CD4-positive, alpha-beta memory T cell (primary cell): ENCODE measurements around the gene SIGLEC5. TPM values are rescaled to one million over a fixed set of nuclear protein-coding genes. Genes with fewer than 3 reads are reported as not detected.

Source experiments
- CTCF ChIA-PET: fragments of 350-600 bp; sonication (Branson Sonifier 250); formaldehyde crosslinking; loops from one replicate; lab custom pipeline; 2021; ENCODE audit warnings: inconsistent platforms; ENCODE audit not compliant: partially characterized antibody; lab: Charles Lee
- POLR2A ChIA-PET: fragments of 350-600 bp; sonication (Branson Sonifier 250); formaldehyde crosslinking; loops from one replicate; lab custom pipeline; 2021; ENCODE audit not compliant: partially characterized antibody; lab: Charles Lee
- DNase-seq, 5 donors: peaks; one replicate each; pipeline versions ENCODE4 v3.0.0 to v3.0.0-alpha.2; 2020 to 2022; ENCODE audit warnings: mixed read lengths in 1 of 5
- H3K27ac ChIP-seq: one replicate; pipeline ENCODE4 v1.7.0; 2013; ENCODE audit warnings: low read depth, low read length
- H3K27me3 ChIP-seq: 2 replicates; pipeline ENCODE4 v1.7.0; 2013; ENCODE audit warnings: mild to moderate bottlenecking, low read length, moderate library complexity; ENCODE audit not compliant: insufficient read depth
- H3K36me3 ChIP-seq: 2 replicates; pipeline ENCODE4 v1.7.0; 2013; ENCODE audit warnings: mild to moderate bottlenecking, low read length, moderate library complexity; ENCODE audit not compliant: insufficient read depth
- H3K4me1 ChIP-seq: 2 replicates; pipeline ENCODE4 v1.7.0; 2013; ENCODE audit warnings: mild to moderate bottlenecking, low read length, moderate library complexity; ENCODE audit not compliant: insufficient read depth
- H3K4me3 ChIP-seq, 2 donors: one replicate each; pipeline ENCODE4 v1.7.0; 2013; ENCODE audit warnings: low read length in 2 of 2, mild to moderate bottlenecking in 1 of 2
- H3K9me3 ChIP-seq, 2 donors: one replicate each; pipeline ENCODE4 v1.7.0; 2013; ENCODE audit warnings: low read length in 2 of 2, control low read depth in 1 of 2; ENCODE audit not compliant: control insufficient read depth in 1 of 2
- H3K27ac Mint-ChIP-seq, 7 donors: one replicate each; pipeline ENCODE4 v1.8.0; 2020 to 2021; ENCODE audit warnings: mixed read lengths in 7 of 7, mild to moderate bottlenecking in 6 of 7, inconsistent platforms in 3 of 7, moderate library complexity in 3 of 7
- H3K27me3 Mint-ChIP-seq, 2 donors: one replicate each; pipeline ENCODE4 v1.8.0; 2020 to 2021; ENCODE audit warnings: mixed read lengths in 2 of 2
- H3K36me3 Mint-ChIP-seq, 2 donors: one replicate each; pipeline ENCODE4 v1.8.0; 2020 to 2021; ENCODE audit warnings: mixed read lengths in 2 of 2, inconsistent platforms in 1 of 2, mild to moderate bottlenecking in 1 of 2
- H3K4me1 Mint-ChIP-seq, 4 donors: one replicate each; pipeline ENCODE4 v1.8.0; 2020 to 2021; ENCODE audit warnings: mixed read lengths in 4 of 4, mild to moderate bottlenecking in 1 of 4
- H3K4me3 Mint-ChIP-seq, 8 donors: one replicate each; pipeline ENCODE4 v1.8.0; 2020 to 2021; ENCODE audit warnings: mixed read lengths in 8 of 8, mild to moderate bottlenecking in 7 of 8, moderate library complexity in 6 of 8, inconsistent platforms in 3 of 8
- H3K9me3 Mint-ChIP-seq, 8 donors: one replicate each; pipeline ENCODE4 v1.8.0; 2020 to 2021; ENCODE audit warnings: mixed read lengths in 8 of 8, mild to moderate bottlenecking in 5 of 8, inconsistent platforms in 3 of 8, moderate library complexity in 1 of 8
- intact Hi-C: fragments of 100-400 bp; cut with micrococcal nuclease; formaldehyde crosslinking; loops from one replicate; pipeline ENCODE4 v1.15.1; 2023
- polyA plus RNA-seq, 2 donors: library from polyadenylated mRNA; unstranded; fragments of 300-500 nt; fragmentation: Illumina TruSeq; gene quantifications; one replicate each; pipeline ENCODE4 v1.2.3, GENCODE V29; 2021
- total RNA-seq, 2 experiments: library from RNA; stranded (reverse); gene quantifications; one replicate each; pipeline ENCODE4 v1.2.3, GENCODE V29; 2021

Gene SIGLEC5
- total and polyA plus RNA-seq, 4 experiments from 2014 or later: not detected

DNA sequence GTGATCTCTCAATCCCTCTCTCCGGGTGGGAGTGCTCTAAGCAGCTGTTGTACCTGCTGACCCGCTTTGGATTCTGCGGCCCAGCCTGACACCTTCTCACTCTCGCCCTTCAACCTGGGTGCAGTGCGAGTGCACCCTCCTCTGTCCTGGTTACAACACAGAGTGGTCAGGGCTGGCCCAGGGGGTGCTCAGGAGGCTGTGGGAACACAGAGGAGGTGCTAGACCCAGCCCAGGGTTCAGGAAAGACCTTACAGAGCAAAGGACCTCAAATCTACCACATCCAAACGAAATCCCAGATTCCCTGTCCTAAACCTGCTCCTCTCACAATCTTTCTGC lies 35.5 kb downstream of the SIGLEC5 start:
- Mint-ChIP-seq H3K27ac (peak overlapping the region in 6 of 7 donors; percentile 33 to 94 (median 92)), H3K36me3 (peaks cover 4 to 7% of the 10 kb centered on the region in 2 donors), H3K4me1 (peaks cover 16 to 25% (median 22%) of the 10 kb centered on the region in 4 donors), H3K9me3 (peaks cover 0 to 14% (median 4%) of the 10 kb centered on the region in 8 donors), H3K27me3 (peaks cover 2 to 14% of the 10 kb centered on the region in 2 donors), H3K4me3 (peak overlapping the region; percentile 85 to 100 (median 96))
- intact Hi-C loops: loop anchor here (1.0 kb wide), 3 partner anchors 23 to 486 kb away; partner anchors contain the start of genes CTU1 and ZNF175
- no peaks in the 10 kb centered on the region for H3K27me3 ChIP-seq
- CTCF ChIA-PET: no interaction called here
- POLR2A ChIA-PET: interaction anchor here (1.0 to 2.3 kb wide), 2 partner anchors 16 to 24 kb away, joined by 3 to 7 read pairs; partner anchors contain the start of gene ZNF175
- H3K4me1 ChIP-seq: peaks cover 16% of the 10 kb centered on the region
- no peaks in the 10 kb centered on the region for H3K9me3 ChIP-seq
- H3K27ac ChIP-seq: peak overlapping the region; percentile 58
- peak overlapping the region; percentile 91 to 93 for H3K4me3 ChIP-seq
- no peak for DNase-seq
- no peaks in the 10 kb centered on the region for H3K36me3 ChIP-seq

DNA sequence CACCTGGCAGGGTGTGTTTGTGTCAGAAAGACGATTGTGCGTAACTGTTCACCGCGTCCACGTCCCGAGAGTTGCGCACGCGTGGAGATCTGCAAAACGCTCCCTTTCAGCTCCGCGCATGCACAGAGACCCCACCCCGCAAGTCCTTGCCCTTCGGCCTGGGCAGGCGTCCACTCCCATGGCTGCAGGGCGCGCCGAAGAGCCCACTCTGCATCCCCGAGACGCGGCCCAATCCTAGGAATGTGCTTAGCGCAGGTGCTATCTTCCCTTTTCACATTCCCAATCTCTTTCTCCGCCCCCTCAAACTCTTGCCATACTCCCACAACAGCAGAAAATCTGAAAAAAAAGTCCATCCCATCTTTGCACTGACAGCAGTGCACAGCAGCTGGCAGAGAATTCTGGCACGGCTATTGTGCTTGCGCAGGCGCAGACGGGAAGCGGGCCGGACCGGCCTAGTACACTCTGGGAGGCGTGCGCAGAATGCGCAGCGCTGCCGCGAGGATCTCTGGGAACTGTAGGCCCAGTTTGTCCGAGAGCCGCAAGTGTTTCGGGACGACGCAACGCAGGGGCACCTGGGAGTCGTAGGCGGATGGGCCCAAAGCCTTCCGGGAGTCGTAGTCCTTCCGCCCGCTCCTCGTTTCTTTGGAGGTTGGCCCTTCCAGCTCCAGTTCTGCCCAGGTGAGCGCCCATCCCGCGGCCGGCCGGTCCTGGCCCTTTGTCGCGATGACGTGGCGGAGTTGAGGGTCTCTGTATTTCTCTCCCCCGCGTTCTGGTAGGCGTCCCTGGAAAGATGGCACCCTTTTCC lies 36.0 kb downstream of the SIGLEC5 start:
- POLR2A ChIA-PET: interaction anchor here (1.0 to 2.3 kb wide), 3 partner anchors 15 to 110 kb away, joined by 3 to 7 read pairs (median 5); partner anchors contain the start of gene ZNF175
- Mint-ChIP-seq H3K36me3 (peaks cover 8 to 11% of the 10 kb centered on the region in 2 donors), H3K27me3 (peaks cover 2 to 11% of the 10 kb centered on the region in 2 donors), H3K4me3 (peak overlapping the region; percentile 85 to 100 (median 96)), H3K9me3 (peaks cover 0 to 19% (median 9%) of the 10 kb centered on the region in 8 donors), H3K27ac (peak overlapping the region; percentile 33 to 97 (median 93)), H3K4me1 (peaks cover 16 to 25% (median 22%) of the 10 kb centered on the region in 4 donors)
- no peaks in the 10 kb centered on the region for H3K9me3 ChIP-seq
- H3K4me1 ChIP-seq: peaks cover 16% of the 10 kb centered on the region
- CTCF ChIA-PET: no interaction called here
- no peaks in the 10 kb centered on the region for H3K36me3 ChIP-seq
- H3K4me3 ChIP-seq: peak overlapping the region; percentile 91 to 93
- H3K27me3 ChIP-seq: no peaks in the 10 kb centered on the region
- DNase-seq: peak; percentile 92 to 94 (median 93)
- intact Hi-C loops: loop anchor here (1.0 kb wide), 3 partner anchors 23 to 486 kb away; partner anchors contain the start of genes CTU1 and ZNF175
- peak overlapping the region; percentile 58 for H3K27ac ChIP-seq

- POLR2A ChIA-PET: interaction anchor here (1.6 to 2.3 kb wide), 2 partner anchors 22 to 111 kb away, joined by 5 to 7 read pairs; partner anchors contain the start of gene ZNF175
- H3K36me3 Mint-ChIP-seq: peaks cover 11% of the 10 kb centered on the region in 2 donors
- no peak for DNase-seq
- Histone ChIP-seq H3K36me3 (no peaks in the 10 kb centered on the region), H3K27ac (peak overlapping the region; percentile 58), H3K9me3 (peaks cover 0 to 1% of the 10 kb centered on the region in 2 donors), H3K27me3 (no peaks in the 10 kb centered on the region), H3K4me3 (peak overlapping the region; percentile 91 to 93), H3K4me1 (peaks cover 16% of the 10 kb centered on the region)
- H3K4me1 Mint-ChIP-seq: peaks cover 16 to 25% (median 22%) of the 10 kb centered on the region in 4 donors
- H3K27me3 Mint-ChIP-seq: peaks cover 0 to 11% of the 10 kb centered on the region in 2 donors
- CTCF ChIA-PET: no interaction called here
- H3K27ac Mint-ChIP-seq: peak overlapping the region in 5 of 7 donors; percentile 91 to 97 (median 93)
- H3K4me3 Mint-ChIP-seq: peak overlapping the region; percentile 85 to 100 (median 96)
- intact Hi-C loops: no loop called here
- H3K9me3 Mint-ChIP-seq: peaks cover 0 to 26% (median 13%) of the 10 kb centered on the region in 8 donors
These were observed 36.9 kb downstream of the SIGLEC5 start for GRCh38 chr19:51593138-51593890.

DNA sequence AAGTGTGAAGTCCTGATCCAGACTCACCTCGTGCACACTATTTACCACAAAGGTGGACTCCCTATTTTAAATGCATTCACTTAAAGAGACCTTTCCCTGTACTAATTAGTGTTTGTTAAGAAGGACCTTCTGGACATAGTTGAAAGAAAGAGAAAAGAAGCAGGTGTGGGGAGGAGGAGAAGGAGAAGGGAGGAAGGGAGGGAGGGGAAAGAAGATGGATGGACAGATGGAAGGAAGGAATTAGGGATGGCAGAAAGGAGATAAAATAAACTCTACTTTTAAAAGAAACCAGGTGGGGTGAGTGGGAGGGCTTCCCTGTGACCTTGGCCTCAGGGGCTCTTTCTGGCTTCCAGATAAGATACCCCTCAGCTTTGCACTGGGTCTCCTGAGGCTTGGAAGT lies 37.7 kb downstream of the SIGLEC5 start:
- peak overlapping the region in 4 of 8 donors; percentile 46 to 67 (median 52) for H3K4me3 Mint-ChIP-seq

GRCh38 chr19:51590441-51590840 lies 39.8 kb downstream of the SIGLEC5 start:
- CTCF ChIA-PET: no interaction called here

More for the DNA sequence above, 37.7 kb downstream of the SIGLEC5 start:
- Histone ChIP-seq H3K4me3 (no peak overlapping the region), H3K4me1 (peaks cover 16% of the 10 kb centered on the region), H3K36me3 (peaks cover under 1% of the 10 kb centered on the region), H3K27ac (no peak overlapping the region), H3K9me3 (peaks cover under 1 to 9% of the 10 kb centered on the region in 2 donors), H3K27me3 (no peaks in the 10 kb centered on the region)
- intact Hi-C loops: no loop called here
- Mint-ChIP-seq H3K9me3 (peaks cover 0 to 34% (median 20%) of the 10 kb centered on the region in 8 donors), H3K36me3 (peaks cover 14 to 18% of the 10 kb centered on the region in 2 donors), H3K27ac (peak overlapping the region in 1 of 7 donors; percentile 42), H3K4me1 (peaks cover 16 to 25% (median 22%) of the 10 kb centered on the region in 4 donors), H3K27me3 (peaks cover 0 to 6% of the 10 kb centered on the region in 2 donors)
- CTCF ChIA-PET: no interaction called here
- POLR2A ChIA-PET: no interaction called here
- no peak for DNase-seq

GRCh38 chr19:51589511-51589910 lies 40.7 kb downstream of the SIGLEC5 start:
- Histone ChIP-seq H3K9me3 (peaks cover 10 to 31% of the 10 kb centered on the region in 2 donors), H3K27me3 (no peaks in the 10 kb centered on the region), H3K4me1 (peaks cover 12% of the 10 kb centered on the region), H3K4me3 (no peak overlapping the region), H3K27ac (no peak overlapping the region), H3K36me3 (peaks cover 10% of the 10 kb centered on the region)
- Mint-ChIP-seq H3K4me1 (peaks cover 11 to 15% (median 12%) of the 10 kb centered on the region in 4 donors), H3K27me3 (no peaks in the 10 kb centered on the region), H3K4me3 (no peak overlapping the region), H3K27ac (no peak overlapping the region), H3K36me3 (peaks cover 41 to 43% of the 10 kb centered on the region in 2 donors), H3K9me3 (peaks cover 4 to 61% (median 49%) of the 10 kb centered on the region in 8 donors)
- ChIA-PET POLR2A (no interaction called here), CTCF (no interaction called here)
- DNase-seq: no peak
- intact Hi-C loops: no loop called here

More at GRCh38 chr19:51590441-51590840, 39.8 kb downstream of the SIGLEC5 start:
- Mint-ChIP-seq H3K4me3 (no peak overlapping the region), H3K4me1 (peaks cover 16 to 24% (median 20%) of the 10 kb centered on the region in 4 donors), H3K27ac (no peak overlapping the region), H3K9me3 (peaks cover 2 to 52% (median 40%) of the 10 kb centered on the region in 8 donors), H3K27me3 (no peaks in the 10 kb centered on the region), H3K36me3 (peaks cover 33 to 34% of the 10 kb centered on the region in 2 donors)
- POLR2A ChIA-PET: no interaction called here
- no peak for DNase-seq
- Histone ChIP-seq H3K4me1 (peaks cover 16% of the 10 kb centered on the region), H3K27ac (no peak overlapping the region), H3K36me3 (peaks cover 10% of the 10 kb centered on the region), H3K27me3 (no peaks in the 10 kb centered on the region), H3K9me3 (peaks cover 10 to 26% of the 10 kb centered on the region in 2 donors), H3K4me3 (no peak overlapping the region)
- intact Hi-C loops: no loop called here
